T-helper 2 cell treated with Interferon-gamma antibody and Interleukin-4, amounts not matched to agents 5 μg/mL and 100 μg/mL, for 36 hours (primary cell): ENCODE results near the gene FTO.
A peak's percentile ranks its signal among the peaks of the same experiment; 100 is the strongest.
"Not testable (repeated sequence)": the region's sequence is repeated elsewhere in the genome, so short reads cannot be mapped to it uniquely, and the experiment has no call there.

ENCODE experiments used
- DNase-seq: peaks from one replicate; pipeline ENCODE4 v3.0.0; 2021; ENCODE audit warnings: low spot score
- H3K27ac Mint-ChIP-seq: one replicate; pipeline ENCODE4 v1.8.0; 2021; ENCODE audit warnings: mild to moderate bottlenecking, mixed read lengths
- H3K27me3 Mint-ChIP-seq: one replicate; pipeline ENCODE4 v1.8.0; 2021; ENCODE audit warnings: low read depth, mixed read lengths
- H3K36me3 Mint-ChIP-seq: one replicate; pipeline ENCODE4 v1.8.0; 2021; ENCODE audit warnings: low read depth, mixed read lengths
- H3K4me1 Mint-ChIP-seq: one replicate; pipeline ENCODE4 v1.8.0; 2021; ENCODE audit warnings: low read depth, mixed read lengths
- H3K4me3 Mint-ChIP-seq: one replicate; pipeline ENCODE4 v1.8.0; 2022; ENCODE audit warnings: mild to moderate bottlenecking, moderate library complexity, mixed read lengths
- H3K9me3 Mint-ChIP-seq: one replicate; pipeline ENCODE4 v1.8.0; 2021; ENCODE audit warnings: mixed read lengths

Gene FTO

GRCh38 chr16:53703590-53704444 lies at the start of gene FTO, which contains the start of gene RPGRIP1L:
TSS of gene FTO (plus strand) at chr16:53704156.
TSS of gene RPGRIP1L (minus strand) at chr16:53703859. CDS start at chr16:53700723, 3,136 bp downstream.
- Mint-ChIP-seq H3K36me3 (peaks cover 11% of the 10 kb centered on the region), H3K27ac (peak within 1 kb of the TSS; percentile 91), H3K9me3 (no peaks in the 10 kb centered on the region), H3K4me1 (peaks cover 17% of the 10 kb centered on the region), H3K27me3 (no peaks in the 10 kb centered on the region), H3K4me3 (peak within 1 kb of the TSS; percentile 95)
- DNase-seq, result peak; percentile 98

DNA sequence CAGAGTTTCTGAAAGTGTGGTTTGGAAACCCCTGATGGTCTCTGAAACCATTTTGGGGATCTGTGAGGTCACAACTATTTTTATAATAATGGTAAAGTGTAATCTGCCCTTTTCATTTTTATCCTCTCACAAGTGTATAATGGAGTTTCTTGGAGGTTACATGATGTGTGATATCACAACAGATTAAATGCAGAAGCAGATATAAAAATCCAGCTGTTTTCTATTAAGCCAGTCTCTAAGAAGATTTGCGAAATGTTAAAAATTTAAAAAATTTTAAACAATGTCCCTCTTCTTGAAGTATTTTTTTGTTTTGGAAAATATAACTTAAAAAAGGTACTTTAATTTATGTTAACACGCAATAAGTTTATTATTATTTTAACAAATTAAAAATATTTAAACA lies 49.0 kb upstream of the FTO start:
- Mint-ChIP-seq H3K4me3 (no peak overlapping the region), H3K27ac (no peak overlapping the region), H3K4me1 (no peaks in the 10 kb centered on the region), H3K36me3 (peaks cover 9% of the 10 kb centered on the region), H3K27me3 (no peaks in the 10 kb centered on the region), H3K9me3 (no peaks in the 10 kb centered on the region)
- DNase-seq, result no peak

- H3K36me3 Mint-ChIP-seq, result no peaks in the 10 kb centered on the region
- no peak for DNase-seq
- H3K4me1 Mint-ChIP-seq, result peaks cover 16% of the 10 kb centered on the region
- no peaks in the 10 kb centered on the region for H3K9me3 Mint-ChIP-seq
- no peak overlapping the region for H3K4me3 Mint-ChIP-seq
- H3K27ac Mint-ChIP-seq, result no peak overlapping the region
- H3K27me3 Mint-ChIP-seq, result no peaks in the 10 kb centered on the region
These were observed 41.9 kb upstream of the FTO start for GRCh38 chr16:53662072-53662471.

- Mint-ChIP-seq H3K4me1 (peaks cover 16% of the 10 kb centered on the region), H3K4me3 (peak overlapping the region; percentile 18), H3K27me3 (no peaks in the 10 kb centered on the region), H3K36me3 (no peaks in the 10 kb centered on the region), H3K27ac (no peak overlapping the region), H3K9me3 (no peaks in the 10 kb centered on the region)
- DNase-seq, result peak; percentile 31
These were observed 39.1 kb upstream of the FTO start for GRCh38 chr16:53664724-53665345.

DNA sequence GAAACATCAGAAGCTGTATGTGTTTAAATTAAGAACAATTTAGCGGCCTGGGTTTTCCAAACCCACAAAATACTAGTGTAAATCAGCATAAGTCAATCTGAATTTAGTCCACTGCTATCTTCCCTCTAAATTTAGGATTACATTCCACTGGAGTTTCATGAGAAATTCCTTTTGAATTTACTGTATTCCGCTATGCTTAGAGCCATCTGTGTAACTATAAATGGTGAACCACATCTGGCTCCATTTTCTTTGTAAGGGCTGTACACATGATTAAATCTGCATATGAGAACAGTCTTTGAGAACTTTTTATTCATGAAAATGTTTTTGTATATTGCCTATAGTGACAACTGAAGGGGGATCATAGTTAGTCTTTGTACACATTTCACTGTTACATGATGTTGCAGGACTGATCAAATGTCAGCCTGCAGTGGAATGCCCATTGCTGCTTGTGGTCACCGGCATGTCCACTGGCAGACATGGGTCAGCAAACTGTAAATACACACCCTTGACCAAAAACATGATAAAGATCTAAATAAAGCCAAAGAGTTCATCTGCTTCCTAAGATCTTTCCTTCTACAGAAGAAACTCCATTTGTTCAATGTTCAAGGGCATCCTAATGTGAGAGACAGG lies 37.1 kb upstream of the FTO start:
- no peaks in the 10 kb centered on the region for H3K27me3 Mint-ChIP-seq
- no peaks in the 10 kb centered on the region for H3K9me3 Mint-ChIP-seq
- peaks cover 16% of the 10 kb centered on the region for H3K4me1 Mint-ChIP-seq
- no peak overlapping the region for H3K4me3 Mint-ChIP-seq
- H3K36me3 Mint-ChIP-seq, result no peaks in the 10 kb centered on the region
- no peak for DNase-seq
- H3K27ac Mint-ChIP-seq, result no peak overlapping the region

- Mint-ChIP-seq H3K4me1 (peaks cover 16% of the 10 kb centered on the region), H3K4me3 (no peak overlapping the region), H3K36me3 (no peaks in the 10 kb centered on the region), H3K27ac (no peak overlapping the region), H3K27me3 (no peaks in the 10 kb centered on the region), H3K9me3 (no peaks in the 10 kb centered on the region)
- DNase-seq, result no peak
These were observed 35.1 kb upstream of the FTO start for GRCh38 chr16:53668869-53669268.

DNA sequence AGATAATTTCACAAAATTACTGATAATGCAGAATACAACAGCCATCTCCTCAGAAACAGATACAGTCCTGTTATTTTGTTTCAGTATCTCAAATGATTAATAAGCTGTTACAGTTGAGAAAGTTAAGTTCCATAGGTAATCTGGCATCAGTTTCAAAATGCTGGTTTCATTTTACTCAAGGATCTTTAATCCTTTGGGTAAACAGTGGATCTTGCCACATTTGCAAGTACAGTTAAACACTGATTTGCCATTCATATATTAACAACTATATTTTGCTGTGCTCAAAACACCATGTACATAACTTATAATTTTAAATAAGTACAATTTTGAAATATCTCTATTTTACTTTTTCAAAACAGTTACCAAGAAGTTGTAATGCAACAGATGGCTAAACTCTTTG lies 31.5 kb upstream of the FTO start:
- Mint-ChIP-seq H3K4me1 (no peaks in the 10 kb centered on the region), H3K9me3 (no peaks in the 10 kb centered on the region)

GRCh38 chr16:53673189-53673588 lies 30.8 kb upstream of the FTO start:
- Mint-ChIP-seq H3K4me1 (no peaks in the 10 kb centered on the region), H3K4me3 (no peak overlapping the region), H3K9me3 (no peaks in the 10 kb centered on the region), H3K27ac (no peak overlapping the region), H3K36me3 (no peaks in the 10 kb centered on the region), H3K27me3 (no peaks in the 10 kb centered on the region)
- DNase-seq, result no peak

More for the DNA sequence above, 31.5 kb upstream of the FTO start:
- Mint-ChIP-seq H3K36me3 (no peaks in the 10 kb centered on the region), H3K27me3 (no peaks in the 10 kb centered on the region), H3K27ac (no peak overlapping the region), H3K4me3 (no peak overlapping the region)
- DNase-seq, result no peak

DNA sequence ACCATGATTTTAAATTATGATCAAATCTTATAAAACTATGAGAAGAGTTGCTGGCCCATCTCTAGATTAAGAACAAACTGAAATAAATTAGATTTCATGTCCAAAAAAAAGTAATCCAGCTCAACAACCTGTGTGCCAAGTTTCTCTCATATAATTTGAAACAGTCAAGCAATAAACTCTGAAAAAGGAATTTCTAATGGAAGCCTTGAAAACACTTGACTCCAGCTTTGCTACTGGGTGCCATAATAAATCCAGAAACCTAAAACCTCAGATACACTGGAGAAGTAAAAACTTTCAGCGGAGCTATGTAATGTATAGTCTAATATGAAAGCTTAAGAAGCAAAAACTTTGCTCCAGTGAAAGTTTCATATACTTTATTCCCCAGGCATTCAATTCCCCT lies 25.8 kb upstream of the FTO start:
- no peaks in the 10 kb centered on the region for H3K4me1 Mint-ChIP-seq
- peaks cover 1% of the 10 kb centered on the region for H3K36me3 Mint-ChIP-seq
- no peak overlapping the region for H3K27ac Mint-ChIP-seq
- no peaks in the 10 kb centered on the region for H3K9me3 Mint-ChIP-seq
- H3K27me3 Mint-ChIP-seq, result no peaks in the 10 kb centered on the region
- no peak overlapping the region for H3K4me3 Mint-ChIP-seq
- no peak for DNase-seq

DNA sequence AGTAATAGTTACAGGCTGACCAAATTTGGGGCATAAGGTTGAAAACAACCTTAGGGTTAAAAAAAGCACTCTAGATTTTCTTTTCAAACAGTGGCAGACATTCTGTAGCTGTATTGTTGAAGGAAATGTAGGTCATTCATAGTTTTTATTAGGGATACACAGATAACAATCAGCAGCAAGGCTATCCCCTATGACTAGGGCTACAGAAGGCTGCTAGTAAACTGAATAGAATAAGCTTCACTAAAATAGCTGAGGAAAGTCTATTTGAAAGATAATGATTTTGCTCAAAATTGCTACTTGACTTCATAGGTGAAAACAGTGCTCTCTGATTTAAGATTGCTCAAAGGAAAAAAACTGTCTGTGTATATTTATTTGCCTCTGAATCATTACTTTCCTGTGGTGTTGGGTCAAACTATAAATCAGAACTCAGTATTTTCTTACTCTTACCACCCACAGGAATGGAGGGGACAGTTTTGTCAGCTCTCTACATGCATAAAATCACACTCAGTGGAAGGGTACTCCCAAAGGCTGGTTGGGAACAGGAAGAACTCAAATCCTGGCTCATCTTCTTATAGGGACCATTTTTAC lies 25.1 kb upstream of the FTO start:
- no peak for DNase-seq
- Mint-ChIP-seq H3K4me1 (no peaks in the 10 kb centered on the region), H3K27me3 (no peaks in the 10 kb centered on the region), H3K27ac (no peak overlapping the region), H3K9me3 (no peaks in the 10 kb centered on the region), H3K36me3 (peaks cover 5% of the 10 kb centered on the region), H3K4me3 (no peak overlapping the region)

DNA sequence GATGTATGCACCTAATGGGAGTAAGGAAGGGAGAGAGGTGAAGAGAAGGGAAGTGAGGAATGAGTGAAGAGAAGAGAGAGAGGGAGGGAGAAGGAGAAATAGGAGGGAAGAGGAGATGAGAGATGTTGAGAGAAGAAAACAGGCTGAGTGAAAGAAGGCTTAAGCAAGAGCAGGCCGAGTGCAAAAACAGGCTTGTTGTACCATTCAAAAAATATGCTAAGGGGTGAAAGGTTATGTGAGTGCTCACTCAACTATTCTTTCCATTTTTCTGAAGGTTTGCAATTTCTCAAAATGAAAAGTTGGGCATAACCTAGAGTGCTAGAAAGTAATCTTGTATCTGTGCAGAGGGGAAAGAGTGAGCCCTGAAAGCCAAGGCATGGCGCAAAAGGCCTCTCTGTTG lies 23.2 kb upstream of the FTO start:
- H3K27me3 Mint-ChIP-seq, result no peaks in the 10 kb centered on the region
- H3K36me3 Mint-ChIP-seq, result peaks cover 15% of the 10 kb centered on the region
- no peaks in the 10 kb centered on the region for H3K9me3 Mint-ChIP-seq
- no peak overlapping the region for H3K4me3 Mint-ChIP-seq
- no peak overlapping the region for H3K27ac Mint-ChIP-seq
- peaks cover 3% of the 10 kb centered on the region for H3K4me1 Mint-ChIP-seq
- DNase-seq, result no peak

DNA sequence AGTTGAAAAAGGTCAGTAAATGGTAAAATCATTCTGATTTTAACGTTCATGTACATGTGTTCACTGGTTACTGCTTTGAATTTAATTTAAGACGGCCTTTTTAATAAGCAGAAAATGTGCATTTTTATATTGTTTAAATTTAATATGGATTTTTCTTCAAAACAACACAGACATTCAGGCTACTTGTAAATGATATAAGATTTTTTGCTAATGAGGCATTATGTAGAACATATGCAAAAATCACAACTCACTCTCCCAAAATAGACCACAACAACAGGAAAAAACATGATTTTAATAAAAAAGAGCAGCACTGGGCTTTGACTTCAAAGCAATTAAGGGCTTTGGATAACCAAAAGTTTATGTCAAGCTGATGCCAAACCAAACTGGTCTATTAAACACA lies 22.6 kb upstream of the FTO start:
- H3K4me1 Mint-ChIP-seq, result peaks cover 3% of the 10 kb centered on the region
- DNase-seq, result no peak
- no peaks in the 10 kb centered on the region for H3K9me3 Mint-ChIP-seq

DNA sequence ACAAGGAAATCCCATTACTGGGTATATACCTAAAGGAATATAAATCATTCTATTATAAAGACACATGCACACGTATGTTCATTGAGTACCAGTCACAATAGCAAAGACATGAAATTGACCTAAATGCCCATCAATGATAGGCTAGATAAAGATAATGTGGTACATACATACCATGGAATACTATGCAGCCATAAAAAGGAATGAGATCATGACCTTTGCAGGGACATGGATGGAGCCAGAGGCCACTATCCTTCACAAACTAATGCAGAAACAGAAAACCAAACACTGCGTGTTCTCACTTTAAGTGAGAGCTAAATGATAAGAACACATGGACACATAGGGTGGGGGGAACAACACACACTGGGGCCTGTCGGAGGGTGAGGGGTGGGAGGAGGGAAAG lies 18.6 kb upstream of the FTO start:
- H3K36me3 Mint-ChIP-seq, result peaks cover 15% of the 10 kb centered on the region
- H3K27me3 Mint-ChIP-seq, H3K9me3 Mint-ChIP-seq, DNase-seq, H3K4me1 Mint-ChIP-seq, H3K4me3 Mint-ChIP-seq, H3K27ac Mint-ChIP-seq: not testable (repeated sequence)

More for the DNA sequence above, 22.6 kb upstream of the FTO start:
- Mint-ChIP-seq H3K27me3 (no peaks in the 10 kb centered on the region), H3K36me3 (peaks cover 15% of the 10 kb centered on the region), H3K27ac (no peak overlapping the region), H3K4me3 (no peak overlapping the region)

DNA sequence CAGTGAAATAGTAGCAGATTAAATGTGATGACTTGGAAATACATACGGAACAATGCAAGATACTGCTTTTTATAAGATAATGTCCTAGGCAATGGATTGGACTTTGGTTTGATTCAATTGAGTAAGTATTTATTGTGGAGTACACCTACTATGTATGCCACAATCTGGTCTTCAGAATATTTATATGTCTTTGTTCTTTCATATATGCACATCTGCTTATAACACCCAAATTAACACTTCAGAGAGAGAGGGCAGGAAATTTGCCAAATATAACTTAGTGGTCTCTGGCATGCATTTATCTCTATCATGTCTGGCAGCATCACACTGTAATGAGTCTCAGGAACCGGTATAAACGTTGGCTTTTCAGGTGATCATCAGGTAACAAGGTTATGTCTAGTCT lies 17.2 kb upstream of the FTO start:
- Mint-ChIP-seq H3K4me3 (no peak overlapping the region), H3K36me3 (peaks cover 15% of the 10 kb centered on the region), H3K27ac (no peak overlapping the region), H3K4me1 (peaks cover 3% of the 10 kb centered on the region), H3K9me3 (no peaks in the 10 kb centered on the region), H3K27me3 (no peaks in the 10 kb centered on the region)
- no peak for DNase-seq
